NCI-H1436 treated with DMSO at 0.1 percent for 48 hours (cell line): ENCODE data around the gene CKAP5.
"Not testable (repeated sequence)": the region's sequence is repeated elsewhere in the genome, so short reads cannot be mapped to it uniquely, and the experiment has no call there.

ENCODE experiments used
- DNase-seq: peaks from one replicate; lab custom pipeline; 2025; lab: John Stamatoyannopoulos, UW

The CKAP5 gene

DNA sequence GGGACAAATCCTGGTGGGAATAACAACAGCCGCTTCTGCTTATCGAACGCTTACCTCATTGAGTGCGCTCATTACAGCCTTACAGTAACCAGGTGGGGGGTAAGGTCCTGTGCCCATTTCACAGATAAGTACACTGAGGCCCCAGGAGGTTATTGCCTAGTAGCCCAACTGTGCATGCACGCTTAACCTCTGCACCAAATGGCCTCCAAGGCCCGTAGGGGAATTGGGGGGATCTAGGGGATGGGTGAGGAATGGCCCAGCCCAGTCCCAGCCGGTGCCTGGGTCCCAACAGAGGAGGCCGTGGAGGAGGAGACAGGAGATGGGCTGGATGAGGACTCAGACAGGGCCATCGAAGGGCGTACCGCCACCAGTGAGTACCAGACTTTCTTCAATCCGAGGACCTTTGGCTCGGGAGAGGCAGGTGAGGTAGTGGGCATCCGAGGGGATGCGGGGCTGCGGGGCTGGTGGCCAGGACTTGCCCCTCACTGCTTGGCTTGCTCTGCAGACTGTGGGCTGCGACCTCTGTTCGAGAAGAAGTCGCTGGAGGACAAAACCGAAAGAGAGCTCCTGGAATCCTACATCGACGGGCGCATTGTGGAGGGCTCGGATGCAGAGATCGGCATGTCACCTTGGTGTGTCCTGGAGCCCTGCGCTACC lies 119.7 kb downstream of the CKAP5 start:
- DNase-seq: no peak

DNA sequence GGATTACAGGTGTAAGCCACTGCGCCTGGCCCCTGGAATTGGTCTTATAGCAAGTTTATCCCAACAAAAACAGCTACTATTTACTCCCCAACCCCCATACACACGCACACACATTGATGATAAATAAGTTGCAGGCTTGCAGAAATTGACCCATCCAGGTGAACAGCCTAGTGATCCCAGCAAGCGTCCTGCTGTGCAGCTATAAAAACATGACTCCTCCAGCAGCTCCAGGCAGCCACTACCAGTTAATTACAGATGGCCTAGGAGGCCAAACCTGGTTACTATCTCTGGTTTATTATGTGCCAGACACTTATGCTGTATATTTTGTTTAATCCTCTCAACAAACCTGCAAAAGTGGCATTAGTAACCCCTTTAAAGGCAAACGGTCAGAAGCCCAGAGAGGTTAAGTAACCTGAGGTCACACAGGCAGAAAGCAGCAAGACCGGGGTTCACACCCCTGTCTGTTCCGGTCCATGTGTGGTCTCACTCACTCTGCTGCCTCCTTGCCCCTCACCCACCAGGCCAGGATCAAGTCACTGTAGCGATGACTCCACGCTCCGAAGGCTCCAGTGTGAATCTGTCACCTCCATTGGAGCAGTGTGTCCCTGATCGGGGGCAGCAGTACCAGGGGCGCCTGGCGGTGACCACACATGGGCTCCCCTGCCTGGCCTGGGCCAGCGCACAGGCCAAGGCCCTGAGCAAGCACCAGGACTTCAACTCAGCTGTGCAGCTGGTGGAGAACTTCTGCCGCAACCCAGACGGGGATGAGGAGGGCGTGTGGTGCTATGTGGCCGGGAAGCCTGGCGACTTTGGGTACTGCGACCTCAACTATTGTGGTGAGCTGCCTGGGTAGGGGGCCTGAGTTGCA lies 120.5 kb downstream of the CKAP5 start:
- no peak for DNase-seq

DNA sequence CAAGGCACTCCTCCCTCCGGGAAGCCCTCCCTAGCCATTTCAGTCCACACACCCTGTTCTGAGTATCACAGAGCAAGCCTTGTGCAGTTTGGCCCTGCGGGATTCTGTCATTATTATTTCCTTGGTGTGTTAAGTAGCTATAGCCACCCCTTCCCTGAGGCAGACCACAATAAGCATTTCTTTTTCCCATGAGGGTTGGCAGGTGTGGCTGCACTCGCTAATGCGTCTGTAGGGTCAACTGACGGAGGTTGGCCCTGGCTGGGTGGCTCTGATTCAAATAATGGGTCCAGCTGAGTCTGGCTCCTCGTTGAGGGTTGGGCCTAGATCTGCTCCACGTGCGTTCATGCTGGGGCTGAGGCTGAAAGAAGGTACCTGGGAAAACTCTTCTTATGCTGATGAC lies 122.0 kb downstream of the CKAP5 start:
- no peak for DNase-seq

DNA sequence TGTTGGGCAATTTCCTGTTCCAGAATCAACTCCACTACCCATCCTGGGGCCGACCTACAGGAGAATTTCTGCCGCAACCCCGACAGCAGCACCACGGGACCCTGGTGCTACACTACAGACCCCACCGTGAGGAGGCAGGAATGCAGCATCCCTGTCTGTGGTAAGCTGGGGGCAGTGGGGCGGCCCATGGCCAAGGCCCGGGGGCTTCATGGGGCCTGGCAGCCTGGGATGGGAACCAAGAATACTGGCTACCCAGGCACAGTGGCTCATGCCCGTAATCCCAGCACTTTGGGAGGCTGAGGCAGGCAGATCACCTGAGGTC lies 122.8 kb downstream of the CKAP5 start:
- no peak for DNase-seq

DNA sequence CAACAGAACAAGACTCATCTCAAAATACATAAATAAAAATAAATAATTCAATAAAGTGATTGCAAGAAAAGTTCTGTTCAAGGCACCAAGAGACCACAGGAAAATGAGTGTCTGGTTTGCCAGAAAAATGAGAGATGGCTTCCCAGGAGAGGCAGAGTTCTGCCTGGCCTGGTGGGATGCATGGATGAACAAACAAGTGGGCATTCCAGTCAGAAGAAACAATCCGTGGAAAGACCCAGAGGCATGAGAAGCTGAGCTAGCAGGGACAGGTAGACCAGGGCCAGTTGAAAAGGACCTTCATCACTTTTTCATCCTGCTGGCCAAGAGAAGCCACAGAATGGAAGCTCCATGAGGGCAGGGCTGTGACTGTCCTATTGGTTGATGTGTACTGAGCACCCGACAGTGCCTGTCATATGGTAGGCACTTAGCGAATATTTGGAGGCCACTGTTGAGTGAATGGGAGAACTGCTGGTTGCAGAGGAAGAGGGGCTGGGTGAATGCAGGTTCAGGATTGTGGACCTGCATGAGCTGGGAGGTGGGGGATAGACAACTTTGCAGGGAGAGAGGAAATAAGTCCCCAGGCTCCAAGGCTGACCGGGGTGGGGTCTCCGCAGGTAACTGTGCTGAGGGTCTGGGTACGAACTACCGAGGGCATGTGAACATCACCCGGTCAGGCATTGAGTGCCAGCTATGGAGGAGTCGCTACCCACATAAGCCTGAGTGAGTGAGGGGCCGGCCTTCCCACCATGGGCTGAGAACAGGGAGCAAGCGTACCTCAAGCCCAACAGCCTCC lies 123.3 kb downstream of the CKAP5 start:
- DNase-seq: no peak

DNA sequence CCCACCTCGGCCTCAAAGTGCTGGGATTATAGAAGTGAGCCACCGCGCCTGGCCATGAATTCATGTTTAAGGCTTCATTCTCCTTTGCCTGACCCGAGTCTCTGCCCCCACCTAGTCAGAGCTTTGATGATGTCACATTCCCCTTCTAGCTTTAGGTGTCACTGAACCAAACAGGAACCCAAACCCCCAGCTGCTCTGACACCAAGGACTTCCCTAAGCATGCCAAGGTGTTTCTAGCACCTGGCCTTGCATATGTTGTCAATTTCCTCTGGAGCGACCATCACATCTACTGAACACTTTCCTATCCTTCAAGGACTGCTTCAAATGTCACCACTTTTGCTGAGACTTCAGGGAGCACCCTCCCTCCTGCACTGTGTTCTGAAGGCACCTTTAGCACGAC lies 124.8 kb downstream of the CKAP5 start:
- DNase-seq: no peak

DNA sequence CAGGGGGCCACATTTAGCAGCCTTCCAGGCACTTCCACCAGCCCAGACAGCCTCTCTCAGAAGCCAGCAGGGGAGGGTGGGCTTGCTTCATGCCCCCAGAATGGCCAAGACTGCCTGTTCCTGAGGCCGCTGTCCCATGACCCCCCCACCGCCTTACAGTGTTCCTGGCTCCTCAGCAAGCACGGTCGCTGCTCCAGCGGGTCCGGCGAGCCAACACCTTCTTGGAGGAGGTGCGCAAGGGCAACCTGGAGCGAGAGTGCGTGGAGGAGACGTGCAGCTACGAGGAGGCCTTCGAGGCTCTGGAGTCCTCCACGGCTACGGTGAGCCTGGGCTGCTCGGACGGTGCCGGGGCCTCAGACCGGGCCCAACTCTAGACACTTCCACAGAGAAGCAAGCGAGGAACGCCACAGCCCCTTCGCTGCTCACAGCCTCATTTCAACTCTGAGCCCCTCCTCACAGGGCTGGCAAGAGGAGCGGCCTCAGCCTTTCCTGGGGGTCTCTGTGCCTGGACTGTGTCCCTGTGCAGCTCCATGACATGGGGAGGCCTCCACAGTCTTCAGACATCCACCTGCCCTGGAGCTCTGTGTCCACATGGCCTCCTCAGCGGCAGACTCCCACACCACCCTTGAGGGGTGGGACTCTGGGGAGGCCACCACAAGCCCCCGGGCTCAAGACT lies 126.4 kb downstream of the CKAP5 start:
- DNase-seq: no peak

DNA sequence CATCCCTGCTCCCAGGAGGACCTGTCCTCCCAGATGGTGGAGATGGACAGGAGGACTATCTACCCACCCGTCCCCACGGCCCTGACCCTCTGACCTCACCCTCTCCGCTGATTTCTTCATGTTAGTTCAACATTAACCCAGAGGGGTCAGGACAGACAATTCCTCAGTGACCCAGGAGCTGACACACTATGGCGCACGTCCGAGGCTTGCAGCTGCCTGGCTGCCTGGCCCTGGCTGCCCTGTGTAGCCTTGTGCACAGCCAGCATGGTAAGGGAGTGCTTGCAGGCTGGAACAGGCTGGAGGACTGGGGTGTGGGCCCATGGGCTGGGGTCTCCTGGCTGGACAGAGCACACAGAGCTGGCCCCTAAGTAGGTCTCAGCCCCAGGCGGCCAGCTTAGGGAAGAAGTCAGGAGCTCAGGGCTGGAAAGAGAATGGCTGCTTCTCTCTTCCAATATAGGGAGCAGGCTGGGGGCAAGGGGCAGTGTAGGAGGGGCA lies 127.0 kb downstream of the CKAP5 start, which contains the start of gene F2:
Gene F2 (plus strand): TSS at position 166 of the 495 bp plus-strand sequence. CDS start 23 bp downstream, at position 189.
- DNase-seq: no peak

DNA sequence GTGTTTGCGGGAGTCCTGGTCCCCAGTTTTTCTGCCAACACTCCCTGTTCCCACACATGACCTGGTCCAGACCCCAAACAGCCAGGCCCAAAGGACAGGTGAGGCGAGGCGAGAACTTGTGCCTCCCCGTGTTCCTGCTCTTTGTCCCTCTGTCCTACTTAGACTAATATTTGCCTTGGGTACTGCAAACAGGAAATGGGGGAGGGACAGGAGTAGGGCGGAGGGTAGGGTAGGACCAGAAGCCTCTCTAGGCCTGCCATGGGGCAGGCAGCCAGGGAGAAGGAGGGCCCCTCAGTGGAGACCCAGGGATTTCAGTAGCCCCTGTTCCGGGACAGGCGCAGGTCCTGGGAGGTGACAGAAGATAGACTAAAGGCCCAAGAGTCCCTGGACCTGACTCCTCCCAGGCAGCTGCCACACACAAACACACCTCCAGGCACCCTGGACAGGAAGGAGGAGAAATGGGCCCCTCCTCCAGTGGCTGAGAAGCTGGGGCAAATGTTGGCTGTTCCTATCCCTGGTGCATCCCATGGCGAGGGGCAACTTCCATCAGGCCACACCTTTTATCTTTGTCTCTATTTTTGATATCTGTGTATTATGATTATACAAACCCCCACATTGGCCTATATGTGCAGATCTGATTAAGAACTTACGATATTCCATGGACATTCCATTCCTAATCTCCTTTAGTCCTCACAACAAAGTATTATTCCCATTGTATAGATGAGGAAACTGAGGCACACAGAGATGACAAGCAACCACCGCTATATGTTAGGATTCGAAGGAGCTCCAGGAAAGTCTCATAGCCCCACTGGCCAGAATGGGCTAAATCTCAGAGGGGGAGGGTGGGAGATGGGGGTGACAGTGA lies 127.7 kb downstream of the CKAP5 start:
- no peak for DNase-seq

DNA sequence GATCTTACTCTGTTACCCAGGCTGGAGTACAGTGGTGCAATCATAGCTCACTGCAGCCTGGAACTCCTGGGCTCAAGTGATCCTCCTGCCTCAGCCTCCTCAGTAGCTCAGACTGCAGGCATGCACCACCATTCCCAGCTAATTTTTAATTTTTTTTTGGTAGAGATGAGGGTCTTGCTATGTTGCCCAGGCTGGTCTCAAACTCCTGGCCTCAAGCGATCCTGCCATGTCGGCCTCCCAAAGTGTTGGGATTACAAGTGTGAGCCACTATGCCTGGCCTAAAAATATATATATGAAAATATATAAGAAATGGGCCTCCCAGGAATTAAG lies 128.3 kb downstream of the CKAP5 start:
- not testable (repeated sequence) for DNase-seq

DNA sequence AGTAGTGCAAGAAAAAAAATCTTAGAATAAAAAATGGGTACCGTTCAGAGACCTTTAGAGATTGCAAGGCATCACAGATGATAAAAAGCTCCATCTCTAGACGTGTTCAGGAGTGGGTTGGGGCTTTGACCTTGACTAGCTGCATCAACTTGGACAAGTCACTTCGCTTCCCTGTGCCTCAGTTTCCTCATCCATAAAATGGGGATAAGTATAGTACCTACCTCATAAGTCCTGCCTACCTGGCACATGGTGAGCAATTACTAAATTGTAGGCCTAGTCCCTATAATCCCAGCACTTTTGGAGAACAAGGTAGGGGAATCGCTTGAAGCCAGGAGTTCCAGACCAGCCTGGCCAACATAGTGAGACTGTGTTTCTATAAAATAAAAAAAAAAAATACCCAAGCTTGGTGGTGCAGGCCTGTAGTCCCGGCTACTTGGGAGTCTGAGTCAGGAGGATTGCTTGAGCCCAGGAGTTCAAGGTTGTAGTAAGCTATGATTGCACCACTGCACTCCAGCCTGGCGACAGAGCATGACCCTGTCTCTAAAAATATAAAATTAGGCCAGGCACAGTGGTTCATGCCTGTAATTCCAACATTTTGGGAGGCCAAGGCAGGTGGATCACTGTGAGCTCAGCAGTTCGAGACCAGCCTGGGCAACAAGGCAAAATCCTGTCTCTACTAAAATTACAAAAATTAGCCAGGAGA lies 133.1 kb downstream of the CKAP5 start:
- DNase-seq: no peak

DNA sequence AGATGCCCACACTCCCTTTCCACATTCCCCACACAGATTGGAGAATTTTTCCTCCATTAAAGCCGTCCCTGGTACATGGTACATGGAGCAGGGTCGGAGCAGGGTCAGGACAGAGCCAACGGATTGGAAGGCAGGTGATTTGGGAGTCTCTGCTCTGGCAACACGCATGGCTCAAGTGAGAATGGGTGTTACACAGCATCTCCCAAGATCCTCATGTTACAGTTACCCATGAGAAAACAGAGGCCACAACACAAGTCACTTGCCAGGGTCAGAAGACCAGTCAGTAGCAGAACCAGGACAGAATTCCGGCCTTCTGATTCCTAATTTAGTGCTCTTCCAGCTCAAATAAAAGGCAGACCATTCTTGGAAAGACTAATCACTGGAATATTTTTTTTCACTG lies 134.8 kb downstream of the CKAP5 start:
- DNase-seq: no peak

DNA sequence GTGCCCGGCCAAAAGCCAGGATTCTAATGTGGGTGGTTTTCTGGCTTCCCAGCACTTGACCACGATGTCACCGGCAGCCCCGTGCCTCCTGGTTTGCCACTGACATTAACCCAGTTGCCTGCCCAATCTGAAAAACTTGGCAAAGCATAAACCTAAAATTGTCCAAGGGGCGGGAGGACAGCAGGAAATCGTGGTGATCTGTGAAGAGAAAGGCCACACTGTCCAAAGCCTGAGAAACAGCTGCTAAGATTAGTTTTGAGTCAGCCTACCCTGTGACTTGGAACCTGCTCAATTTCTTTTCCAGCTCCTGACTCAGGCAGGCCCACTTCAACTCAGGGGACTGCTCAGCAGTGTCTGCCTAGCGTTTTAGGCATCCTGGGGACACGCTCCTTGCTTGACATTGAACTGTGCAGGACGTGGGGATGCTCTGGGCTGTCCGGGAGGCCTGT lies 135.2 kb downstream of the CKAP5 start:
- no peak for DNase-seq

DNA sequence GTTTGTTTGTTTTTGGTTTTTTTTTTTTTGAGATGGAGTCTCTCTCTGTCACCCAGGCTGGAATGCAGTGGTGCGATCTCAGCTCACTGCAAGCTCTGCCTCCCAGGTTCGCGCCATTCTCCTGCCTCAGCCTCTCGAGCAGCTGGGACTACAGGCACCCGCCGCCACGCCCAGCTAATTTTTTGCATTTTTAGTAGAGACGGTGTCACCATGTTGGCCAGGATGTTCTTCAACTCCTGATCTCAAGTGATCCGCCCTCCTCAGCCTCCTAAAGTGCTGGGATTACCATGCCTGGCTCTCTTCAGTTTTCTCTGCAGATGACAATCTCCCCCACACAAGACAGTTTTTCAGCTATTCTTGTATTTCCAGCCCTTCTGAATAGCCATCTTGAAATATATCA lies 136.7 kb downstream of the CKAP5 start:
- not testable (repeated sequence) for DNase-seq

DNA sequence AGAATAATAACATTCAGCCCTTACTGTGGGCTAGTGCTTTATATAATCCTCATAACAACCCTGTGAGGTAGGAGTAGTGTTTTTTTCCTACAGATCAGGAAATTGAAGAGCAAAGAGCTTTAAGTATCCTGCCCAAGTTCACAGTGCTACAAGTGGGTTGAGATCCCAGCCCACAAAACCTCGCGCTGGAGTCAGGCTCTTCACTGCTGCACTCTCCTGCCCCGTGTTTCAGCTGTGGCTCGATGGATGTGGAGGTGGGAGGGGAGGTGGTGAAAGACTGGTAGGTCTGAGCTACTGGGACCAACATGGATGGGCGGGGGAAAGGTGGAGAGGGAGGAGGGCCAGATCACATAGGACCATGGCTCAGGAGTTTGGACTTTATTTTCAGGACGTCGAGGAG lies 139.2 kb downstream of the CKAP5 start:
- DNase-seq: no peak

DNA sequence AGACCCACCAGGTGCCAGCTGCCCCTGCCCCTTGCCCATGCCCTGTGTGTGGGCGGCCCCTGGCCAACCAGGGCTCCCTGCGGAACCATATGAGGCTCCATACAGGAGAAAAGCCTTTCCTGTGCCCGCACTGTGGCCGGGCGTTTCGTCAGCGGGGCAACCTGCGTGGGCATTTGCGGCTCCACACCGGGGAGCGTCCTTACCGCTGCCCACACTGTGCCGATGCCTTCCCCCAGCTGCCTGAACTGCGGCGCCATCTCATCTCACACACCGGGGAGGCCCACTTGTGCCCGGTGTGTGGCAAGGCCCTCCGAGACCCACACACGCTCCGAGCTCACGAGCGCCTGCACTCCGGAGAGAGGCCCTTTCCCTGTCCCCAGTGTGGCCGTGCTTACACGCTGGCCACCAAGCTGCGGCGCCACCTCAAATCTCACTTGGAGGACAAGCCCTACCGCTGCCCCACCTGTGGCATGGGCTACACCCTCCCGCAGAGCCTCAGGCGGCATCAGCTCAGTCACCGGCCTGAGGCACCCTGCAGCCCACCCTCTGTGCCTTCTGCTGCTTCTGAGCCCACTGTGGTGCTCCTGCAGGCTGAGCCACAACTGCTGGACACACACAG lies 140.9 kb downstream of the CKAP5 start:
- no peak for DNase-seq

DNA sequence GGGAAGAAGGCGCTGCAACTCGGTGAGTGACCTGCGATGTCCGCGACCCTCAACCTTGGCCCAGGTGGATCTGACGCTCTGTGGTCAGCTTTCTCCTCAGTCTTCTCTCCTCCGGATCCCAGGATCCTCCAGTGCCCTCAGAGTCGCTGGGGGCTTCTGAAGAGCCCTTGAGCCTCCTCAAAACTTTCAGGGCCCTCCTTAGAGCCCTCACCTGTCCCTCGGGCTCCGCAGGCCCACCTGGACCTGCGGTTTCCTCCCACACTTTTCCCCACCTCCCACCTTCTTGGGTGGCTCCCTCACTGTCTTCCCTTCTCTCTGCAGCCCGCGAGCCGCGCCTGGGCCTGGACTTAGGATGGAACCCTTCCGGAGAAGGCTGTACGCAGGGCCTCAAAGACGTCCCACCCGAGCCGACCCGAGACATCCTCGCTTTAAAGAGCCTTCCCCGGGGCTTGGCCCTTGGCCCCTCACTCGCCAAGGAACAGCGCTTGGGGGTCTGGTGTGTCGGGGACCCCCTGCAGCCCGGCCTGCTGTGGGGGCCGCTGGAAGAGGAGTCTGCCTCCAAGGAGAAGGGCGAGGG lies 144.9 kb downstream of the CKAP5 start:
- no peak for DNase-seq

DNA sequence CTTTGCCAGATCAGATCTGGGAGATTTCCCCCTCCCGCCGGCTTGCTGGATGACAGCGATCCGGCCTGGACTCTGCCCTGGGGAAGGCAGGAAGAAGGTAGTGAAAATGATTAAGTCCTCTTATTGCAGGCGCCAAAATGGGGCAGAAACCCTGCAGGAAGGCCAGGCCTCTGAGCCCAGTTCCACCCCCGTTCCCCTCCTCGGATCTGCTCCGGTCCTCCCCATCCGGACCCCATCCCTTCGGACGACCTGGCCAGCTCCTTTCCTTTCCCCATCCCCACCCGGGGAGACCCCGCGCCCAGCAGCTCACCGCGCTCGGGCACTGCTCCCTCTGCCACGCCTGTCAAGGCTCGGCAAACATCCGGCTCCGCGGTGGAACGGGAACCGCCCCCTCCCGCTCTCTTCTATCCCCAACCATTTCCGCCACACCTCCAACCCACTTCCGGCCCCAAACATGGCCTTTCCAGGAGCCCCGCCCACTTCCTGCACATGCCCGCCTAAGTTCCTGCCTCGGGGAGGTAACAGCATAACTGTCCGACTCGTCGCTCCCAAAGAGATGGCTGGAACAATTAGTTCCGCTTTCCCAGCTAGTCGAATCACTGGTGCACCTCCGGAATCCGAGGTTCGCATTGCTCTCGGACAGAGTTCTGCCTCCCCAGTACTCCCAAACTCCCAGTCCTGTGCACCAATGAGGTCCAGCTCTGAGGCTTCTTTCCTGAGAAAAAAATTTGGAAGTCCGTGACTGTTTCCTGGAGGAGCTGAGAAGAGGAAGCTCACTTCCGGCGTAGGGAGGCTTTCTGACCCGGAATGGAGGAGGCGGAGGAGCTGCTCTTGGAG lies 145.6 kb downstream of the CKAP5 start, which contains the start of the genes ARHGAP1 and ZNF408:
Gene ARHGAP1 (minus strand): TSS at position 379 of the 837 bp plus-strand sequence. CDS start 4,512 bp downstream, outside the sequence.
Gene ZNF408 (plus strand): TSS at position 791 of the 837 bp plus-strand sequence. CDS start 17 bp downstream, at position 808.
- DNase-seq: peak; percentile 79
